GM12878 (cell line): ENCODE data around the gene ME2. TPM values are rescaled to one million over a fixed set of nuclear protein-coding genes. Genes with fewer than 3 reads are reported as not detected.
A peak's percentile ranks its signal among the peaks of the same experiment; 100 is the strongest.

ENCODE experiments used
- ATAC-seq: fragments of 200-7000 bp; cut with Tn5 transposase; 3 replicates; pipeline ENCODE4 v1.9.1; 2020; ENCODE audit warnings: mild to moderate bottlenecking, moderate library complexity
- BruUV-seq: library from RNA; stranded (reverse); fragments of 400-500 nt; replicated peaks from 2 replicates; lab custom pipeline; 2021; lab: Mats Ljungman, UMichigan
- CTCF ChIA-PET: fragments of 300-600 bp; sonication (Branson Sonifier 250); formaldehyde crosslinking; extraction: SDS; loops from one replicate; lab custom pipeline; 2021; ENCODE audit warnings: inconsistent platforms; lab: Yijun Ruan, JAX
- POLR2A ChIA-PET: fragments of 350-600 bp; formaldehyde crosslinking; extraction: SDS; loops from one replicate; lab custom pipeline; 2021; ENCODE audit warnings: inconsistent platforms; lab: Charles Lee
- RAD21 ChIA-PET: fragments of 300-600 bp; sonication (Branson Sonifier 250); formaldehyde crosslinking; loops from one replicate; lab custom pipeline; 2023; ENCODE audit warnings: antibody characterized with exemption; ENCODE audit not compliant: unreplicated experiment; lab: Charles Lee
- SMC1A ChIA-PET: fragments of 300-600 bp; sonication (Branson Sonifier 250); formaldehyde crosslinking; loops from one replicate; lab custom pipeline; 2023; ENCODE audit not compliant: unreplicated experiment, uncharacterized antibody; lab: Charles Lee
- DNase-seq: peaks from one replicate; pipeline ENCODE4 v3.0.0-alpha.2; 2011; ENCODE audit warnings: low read depth, low spot score
- FAIRE-seq: peaks from 3 replicates; lab custom pipeline; 2011; peaks lifted over from hg19 to GRCh38; lab: Jason Lieb, UNC
- H2AFZ ChIP-seq: 2 replicates; pipeline ENCODE4 v1.6.0; 2011; ENCODE audit warnings: low read depth, low read length, control low read depth; ENCODE audit not compliant: control insufficient read depth
- H3K27ac ChIP-seq: 2 replicates; pipeline ENCODE4 v1.5.1; 2011; ENCODE audit warnings: control low read depth; ENCODE audit not compliant: control insufficient read depth, insufficient read depth
- H3K27me3 ChIP-seq, 2 experiments: replicated peaks in 1 of 2; 2 replicates each; pipeline versions ENCODE4 v1.6.0 to v1.6.1; 2011; ENCODE audit warnings: low read length in 1 of 2; ENCODE audit not compliant: control insufficient read depth in 2 of 2, insufficient read depth in 2 of 2
- H3K36me3 ChIP-seq, 2 experiments: 2 replicates each; pipeline ENCODE4 v1.5.1; 2011; ENCODE audit warnings: low read length in 1 of 2; ENCODE audit not compliant: control insufficient read depth in 2 of 2, insufficient read depth in 2 of 2
- H3K4me1 ChIP-seq: 2 replicates; pipeline ENCODE4 v1.6.1; 2011; ENCODE audit warnings: mild to moderate bottlenecking, low read length, moderate library complexity, mixed read lengths; ENCODE audit not compliant: control insufficient read depth, insufficient read depth
- H3K4me2 ChIP-seq: 2 replicates; pipeline ENCODE4 v1.6.0; 2011; ENCODE audit warnings: control low read depth; ENCODE audit not compliant: control insufficient read depth, insufficient read depth
- H3K4me3 ChIP-seq: fragments of 200-600 bp; sonication (generic); 2 replicates; pipeline ENCODE4 v1.5.1; 2016
- H3K79me2 ChIP-seq: 2 replicates; pipeline ENCODE4 v1.6.0; 2011; ENCODE audit warnings: low read length; ENCODE audit not compliant: control insufficient read depth, insufficient read depth
- H3K9ac ChIP-seq: 2 replicates; pipeline ENCODE4 v1.8.0; 2011; ENCODE audit warnings: low read length, control low read depth, mixed read lengths; ENCODE audit not compliant: control insufficient read depth, insufficient read depth
- H3K9me3 ChIP-seq: replicated peaks from 3 replicates; pipeline ENCODE4 v1.5.1; 2011; ENCODE audit warnings: mild to moderate bottlenecking, low read length; ENCODE audit not compliant: control insufficient read depth, insufficient read depth
- H4K20me1 ChIP-seq: 2 replicates; pipeline ENCODE4 v1.6.0; 2011; ENCODE audit not compliant: control insufficient read depth, insufficient read depth
- ATF2 ChIP-seq: IDR thresholded peaks from 2 replicates; pipeline ENCODE4 v1.6.1; 2012; ENCODE audit warnings: low read length, inconsistent platforms
- BCLAF1 ChIP-seq: fragments of 450-650 bp; IDR thresholded peaks from 2 replicates; pipeline ENCODE4 v1.6.1; 2017; ENCODE audit warnings: antibody characterized with exemption, mild to moderate bottlenecking, moderate library complexity
- E2F8 ChIP-seq: fragments of 450-650 bp; IDR thresholded peaks from 2 replicates; pipeline ENCODE4 v1.6.1; 2018; ENCODE audit warnings: mild to moderate bottlenecking, low read depth, moderate library complexity; ENCODE audit not compliant: partially characterized antibody
- EGR1 ChIP-seq, 2 experiments: IDR thresholded peaks; 1 replicate in 1 of 2; 2 replicates in 1 of 2; pipeline ENCODE4 v1.6.1; 2011 to 2012; ENCODE audit warnings: low read depth in 2 of 2, low read length in 2 of 2, borderline replicate concordance in 1 of 2, mild to moderate bottlenecking in 1 of 2, moderate library complexity in 1 of 2
- FOXK2 ChIP-seq: fragments of 450-650 bp; IDR thresholded peaks from 2 replicates; pipeline ENCODE4 v1.6.1; 2017; ENCODE audit warnings: mild to moderate bottlenecking, moderate library complexity
- SPI1 ChIP-seq: IDR thresholded peaks from 2 replicates; pipeline ENCODE4 v1.6.1; 2011; ENCODE audit warnings: low read depth, mild to moderate bottlenecking, low read length, moderate library complexity, borderline replicate concordance; ENCODE audit not compliant: insufficient read depth
- SUPT20H ChIP-seq: IDR thresholded peaks from 2 replicates; pipeline ENCODE4 v1.6.1; 2011; ENCODE audit warnings: low read depth, mild to moderate bottlenecking, low read length, moderate library complexity, borderline replicate concordance; ENCODE audit not compliant: control insufficient read depth
- TCF12 ChIP-seq: IDR thresholded peaks from 2 replicates; pipeline ENCODE4 v1.6.1; 2011; ENCODE audit warnings: low read depth, mild to moderate bottlenecking, low read length
- ZBTB4 ChIP-seq: fragments of 450-650 bp; formaldehyde crosslinking; IDR thresholded peaks from 2 replicates; pipeline ENCODE4 v1.4.0; 2022; ENCODE audit warnings: mild to moderate bottlenecking, moderate library complexity
- WGBS: methylation state at CpG from one replicate; pipeline ENCODE4 v1.1.6; 2016; ENCODE audit warnings: low lambda C conversion rate; ENCODE audit not compliant: insufficient replicate concordance, insufficient coverage; ENCODE audit errors: missing lambda C conversion rate; 5-methylcytosine and 5-hydroxymethylcytosine counted together
- in situ Hi-C: fragments of 300-500 bp; cut with MboI; formaldehyde crosslinking; loops from 9 replicates; pipeline ENCODE4 v1.14.3; 2018; ENCODE audit warnings: mixed read lengths
- intact Hi-C: fragments of 100-400 bp; cut with micrococcal nuclease; formaldehyde crosslinking; loops from one replicate; pipeline ENCODE4 v1.14.2; 2022; ENCODE audit not compliant: unreplicated experiment
- polyA plus RNA-seq, 11 experiments: library from polyadenylated mRNA; depleted of rRNA in 4 of 11; unstranded in 6 of 11; stranded (reverse) in 5 of 11; fragments of >200 nt; fragmentation: Nextera tagmentation in 4 of 11; fragmentation: Illumina TruSeq in 1 of 11; extraction: Ambion mirVana in 4 of 11; extraction: Trizol in 1 of 11; gene quantifications; 1 replicate in 1 of 11; 2 replicates in 10 of 11; pipeline versions ENCODE4 v1.2.1 to v1.2.3, GENCODE V29; 2011 to 2016; ENCODE audit warnings: inconsistent platforms in 2 of 11, missing spikeins in 2 of 11, low read depth in 1 of 11
- total RNA-seq, 4 experiments: library from RNA; depleted of rRNA in 3 of 4; stranded (reverse); fragments of >200 nt in 3 of 4; fragmentation: Illumina TruSeq in 1 of 4; extraction: Trizol in 1 of 4; gene quantifications; 2 replicates each; pipeline versions ENCODE4 v1.2.1 to v1.2.3, GENCODE V29; 2013 to 2021

The ME2 gene
- total and polyA plus RNA-seq, 10 of the 15 experiments (the other 5 are each of a cell fraction or from before 2014, with no cell fraction given): 41.3 to 155 (median 133) TPM

GRCh38 chr18:50938912-50939311 lies 60.0 kb downstream of the ME2 start (continued):
- TF ChIP-seq E2F8 (no peak), TCF12 (no peak), SPI1 (no peak)

GRCh38 chr18:50944245-50944932 lies 65.5 kb downstream of the ME2 start:
- ChIA-PET SMC1A (interaction anchor here (1.1 kb wide), 1 partner anchor 14 kb away, joined by 3 read pairs; no protein-coding TSS in a partner anchor), POLR2A (no interaction called here), CTCF (interaction anchor here (0.9 kb wide), 1 partner anchor 105 kb away, joined by 4 read pairs; no protein-coding TSS in a partner anchor), RAD21 (no interaction called here)
- Histone ChIP-seq H3K4me3 (no peak overlapping the region), H3K79me2 (no peaks in the 10 kb centered on the region), H3K4me2 (no peak overlapping the region), H4K20me1 (no peaks in the 10 kb centered on the region), H3K27me3 (no peaks in the 10 kb centered on the region), H3K9me3 (no peaks in the 10 kb centered on the region), H3K36me3 (peaks cover 4 to 18% of the 10 kb centered on the region in 2 experiments; a peak in 3 of 4 replicates), H3K27ac (no peak overlapping the region), H3K9ac (no peak overlapping the region), H3K4me1 (no peaks in the 10 kb centered on the region), H2AFZ (no peak overlapping the region)
- WGBS: 78% methylated on average over 4 of the region's 4 CpGs
- ATAC-seq (no peak), DNase-seq (no peak), FAIRE-seq (no peak)
- in situ Hi-C loops: no loop called here
- intact Hi-C loops: no loop called here
- no TSS peak for BruUV-seq
- no peak for TF ChIP-seq EGR1 (IDR thresholded peaks at IDR 0.05; ENCODE audit: borderline replicate concordance in 1 of 2, low read depth in 2 of 2, low read length in 2 of 2)
- no peak for TF ChIP-seq BCLAF1
- peak; percentile 23; the same call in 1 of the 2 replicates for TF ChIP-seq SPI1
- no peak for TF ChIP-seq ATF2
- TF ChIP-seq SUPT20H: no peak
- no peak for TF ChIP-seq FOXK2
- TF ChIP-seq ZBTB4 (CRISPR knock-in tag): no peak
